OCI-LY3 (cell line): Measurements from ENCODE around the gene RMND5A.

Experiments
- CTCF ChIP-seq: fragments of 200-600, 300-600 bp; sonication (generic); IDR thresholded peaks from 2 replicates; pipeline ENCODE4 v1.5.1; 2014; ENCODE audit warnings: antibody characterized with exemption, low read length, low read depth
- EZH2phosphoT487 ChIP-seq: fragments of 200-600 bp; shearing (Covaris generic); IDR thresholded peaks from 2 replicates; pipeline ENCODE4 v1.6.1; 2018; ENCODE audit warnings: antibody characterized with exemption, mixed run types, low read depth

DNA sequence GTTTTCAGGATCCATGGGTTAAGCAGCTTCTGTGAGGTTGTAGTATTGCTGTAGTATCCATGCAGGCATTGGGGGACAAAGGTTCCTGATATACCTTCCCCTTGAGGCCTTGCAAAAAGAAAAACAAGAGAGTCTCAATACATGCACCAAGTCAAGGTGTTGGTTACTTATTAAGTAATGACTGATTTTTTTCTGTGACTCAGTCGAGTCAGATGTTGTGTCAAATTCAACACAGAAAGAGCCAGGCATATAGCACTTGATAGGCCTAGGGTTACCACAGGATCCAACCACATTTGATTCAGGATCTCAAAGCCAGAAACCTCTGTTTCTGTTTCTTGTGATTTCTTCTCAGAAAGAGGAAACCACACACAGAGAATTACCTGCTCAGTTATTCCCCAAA is 95.5 kb downstream of the RMND5A start:
- TF ChIP-seq CTCF (no peak), EZH2phosphoT487 (no peak)
